NOMO-1 treated with DMSO at 0.1 percent for 48 hours (cell line): ENCODE results near the gene GABRB1.

Experiments
- DNase-seq: peaks from one replicate; lab custom pipeline; 2025; ENCODE audit not compliant: unreplicated experiment; lab: John Stamatoyannopoulos, UW

GABRB1 gene

GRCh38 chr4:47045261-47045660 is 13.9 kb downstream of the GABRB1 start:
- no peak for DNase-seq

- no peak for DNase-seq
These were observed 18.0 kb downstream of the GABRB1 start for GRCh38 chr4:47049347-47049746.

GRCh38 chr4:47050761-47051725 is 19.7 kb downstream of the GABRB1 start:
- DNase-seq = no peak

GRCh38 chr4:47053485-47053884 is 22.1 kb downstream of the GABRB1 start:
- DNase-seq = no peak

- no peak for DNase-seq
These were observed 22.8 kb downstream of the GABRB1 start for GRCh38 chr4:47054130-47054529.

- DNase-seq = no peak
These were observed 26.6 kb downstream of the GABRB1 start for GRCh38 chr4:47057991-47058390.

GRCh38 chr4:47060561-47060960 is 29.2 kb downstream of the GABRB1 start:
- DNase-seq = no peak

GRCh38 chr4:47061435-47061834 is 30.1 kb downstream of the GABRB1 start:
- no peak for DNase-seq

GRCh38 chr4:47065051-47065481 is 33.7 kb downstream of the GABRB1 start:
- DNase-seq = no peak

GRCh38 chr4:47068986-47069385 is 37.6 kb downstream of the GABRB1 start:
- no peak for DNase-seq

- peak; percentile 77 for DNase-seq
These were observed 40.6 kb downstream of the GABRB1 start for GRCh38 chr4:47071901-47072341.

GRCh38 chr4:47073647-47074046 is 42.3 kb downstream of the GABRB1 start:
- DNase-seq = no peak

- DNase-seq = no peak
These were observed 43.4 kb downstream of the GABRB1 start for GRCh38 chr4:47074816-47075215.

- no peak for DNase-seq
These were observed 43.9 kb downstream of the GABRB1 start for GRCh38 chr4:47075262-47075661.

GRCh38 chr4:47075919-47076318 is 44.6 kb downstream of the GABRB1 start:
- DNase-seq = no peak

GRCh38 chr4:47084111-47084510 is 52.7 kb downstream of the GABRB1 start:
- DNase-seq = no peak

GRCh38 chr4:47084795-47085194 is 53.4 kb downstream of the GABRB1 start:
- DNase-seq = no peak

- DNase-seq = no peak
These were observed 56.9 kb downstream of the GABRB1 start for GRCh38 chr4:47088298-47088697.

- DNase-seq = no peak
These were observed 64.5 kb downstream of the GABRB1 start for GRCh38 chr4:47095884-47096283.

- no peak for DNase-seq
These were observed 70.1 kb downstream of the GABRB1 start for GRCh38 chr4:47101453-47101852.

GRCh38 chr4:47104986-47105385 is 73.6 kb downstream of the GABRB1 start:
- no peak for DNase-seq

- no peak for DNase-seq
These were observed 75.2 kb downstream of the GABRB1 start for GRCh38 chr4:47106561-47106960.

- DNase-seq = no peak
These were observed 78.0 kb downstream of the GABRB1 start for GRCh38 chr4:47109379-47109778.
